ENCODE data around the gene LTBP4. TPM values are rescaled to one million over a fixed set of nuclear protein-coding genes. Genes with fewer than 3 reads are reported as not detected.
"Not testable (repeated sequence)": the region's sequence is repeated elsewhere in the genome, so short reads cannot be mapped to it uniquely, and the experiment has no call there.

LTBP4 gene
- total RNA-seq, 2 donors from 2014 or later = 160 to 500 TPM

DNA sequence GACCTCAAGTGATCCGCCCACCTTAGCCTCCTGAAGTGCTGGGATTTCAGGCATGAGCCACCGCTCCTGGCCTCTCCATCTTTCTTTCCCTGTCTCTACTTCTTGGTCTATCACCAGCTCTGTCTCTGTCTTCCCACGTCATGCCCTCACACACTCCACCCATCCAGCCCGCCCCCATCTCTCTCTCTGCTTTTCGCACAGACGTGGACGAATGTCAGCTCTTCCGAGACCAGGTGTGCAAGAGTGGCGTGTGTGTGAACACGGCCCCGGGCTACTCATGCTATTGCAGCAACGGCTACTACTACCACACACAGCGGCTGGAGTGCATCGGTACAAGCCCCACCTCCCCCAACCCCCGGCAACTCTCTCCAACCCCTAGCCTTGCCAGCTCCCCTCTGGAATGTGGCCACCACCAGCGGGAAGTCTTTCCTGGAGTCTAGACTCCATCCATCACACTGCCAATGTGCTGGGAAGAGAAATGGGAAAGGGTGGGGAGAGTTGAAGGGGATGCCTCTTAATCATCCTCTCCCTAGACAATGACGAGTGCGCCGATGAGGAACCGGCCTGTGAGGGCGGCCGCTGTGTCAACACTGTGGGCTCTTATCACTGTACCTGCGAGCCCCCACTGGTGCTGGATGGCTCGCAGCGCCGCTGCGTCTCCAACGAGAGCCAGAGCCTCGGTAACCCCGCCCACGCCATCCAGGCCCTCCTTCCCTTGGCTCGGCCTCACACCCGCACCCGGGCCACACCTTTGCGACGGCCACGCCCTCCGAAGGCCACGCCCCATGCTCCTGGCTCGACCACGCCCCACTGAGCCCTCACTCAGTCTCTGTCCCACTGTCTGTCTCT is 22.5 kb downstream of the LTBP4 start:
- whole genome bisulfite sequencing = 53% methylated on average over 41 of the region's 41 CpGs
- intact Hi-C loops (cut with DNase I) = no loop called here
- Histone ChIP-seq H3K27me3 (replicated peaks; ENCODE audit: insufficient read depth) (no peaks in the 10 kb centered on the region), H3K9me3 (no peaks in the 10 kb centered on the region), H3K36me3 (peaks cover 7 to 12% of the 10 kb centered on the region in 2 donors), H3K4me3 (no peak overlapping the region), H3K27ac (no peak overlapping the region), H3K4me1 (replicated peaks) (no peaks in the 10 kb centered on the region)
- DNase-seq (ENCODE audit: low spot score) = no peak
- no peak for TF ChIP-seq CTCF (IDR thresholded peaks at IDR 0.05)
- no peak for TF ChIP-seq POLR2A (IDR thresholded peaks at IDR 0.05)
- TF ChIP-seq POLR2AphosphoS5 (IDR thresholded peaks at IDR 0.05) = no peak

GRCh38 chr19:40624369-40625153 is 23.4 kb downstream of the LTBP4 start:
- WGBS = 85% methylated on average over 14 of the region's 14 CpGs

GRCh38 chr19:40625406-40626120 is 24.4 kb downstream of the LTBP4 start:
- intact Hi-C loops (cut with DNase I) = no loop called here
- Histone ChIP-seq H3K27me3 (replicated peaks; ENCODE audit: insufficient read depth) (no peaks in the 10 kb centered on the region), H3K27ac (no peak overlapping the region), H3K36me3 (peaks cover 6 to 7% of the 10 kb centered on the region in 2 donors), H3K4me3 (no peak overlapping the region), H3K4me1 (replicated peaks) (no peaks in the 10 kb centered on the region), H3K9me3 (no peaks in the 10 kb centered on the region)
- WGBS = 75% methylated on average over 7 of the region's 7 CpGs
- TF ChIP-seq CTCF (IDR thresholded peaks at IDR 0.05) = no peak
- no peak for DNase-seq (ENCODE audit: low spot score)

More at GRCh38 chr19:40624369-40625153, 23.4 kb downstream of the LTBP4 start:
- DNase-seq (ENCODE audit: low spot score); H3K36me3 ChIP-seq; H3K27me3 ChIP-seq (replicated peaks; ENCODE audit: insufficient read depth); intact Hi-C loops (cut with DNase I); H3K9me3 ChIP-seq; H3K4me1 ChIP-seq (replicated peaks); H3K4me3 ChIP-seq; H3K27ac ChIP-seq: not testable (repeated sequence)

GRCh38 chr19:40626918-40627317 is 25.7 kb downstream of the LTBP4 start:
- no peak overlapping the region for H3K27ac ChIP-seq
- H3K36me3 ChIP-seq = peaks cover 6 to 7% of the 10 kb centered on the region in 2 donors
- H3K4me1 ChIP-seq (replicated peaks) = no peaks in the 10 kb centered on the region
- no peak for DNase-seq (ENCODE audit: low spot score)
- H3K9me3 ChIP-seq = no peaks in the 10 kb centered on the region
- no peak overlapping the region for H3K4me3 ChIP-seq
- 91% methylated on average over 24 of the region's 24 CpGs for WGBS
- intact Hi-C loops (cut with DNase I) = no loop called here
- TF ChIP-seq POLR2A (IDR thresholded peaks at IDR 0.05) (no peak), POLR2AphosphoS5 (IDR thresholded peaks at IDR 0.05) (no peak), CTCF (IDR thresholded peaks at IDR 0.05) (no peak)
- no peaks in the 10 kb centered on the region for H3K27me3 ChIP-seq (replicated peaks; ENCODE audit: insufficient read depth)
